Body of pancreas (tissue), 4 donors: ENCODE measurements around the gene TMEM126B.
"Not testable (repeated sequence)": the region's sequence is repeated elsewhere in the genome, so short reads cannot be mapped to it uniquely, and the experiment has no call there.

Source experiments
- POLR2A ChIP-seq, 3 donors: fragments of 450-650 bp; IDR thresholded peaks; one replicate each; pipeline ENCODE4 v1.6.1; 2016; ENCODE audit warnings: antibody characterized with exemption in 3 of 3, mild to moderate bottlenecking in 2 of 3
- TF ChIP-seq, protein P1 (sequence below), 7 experiments: fragments of 450-650 bp in 4 of 7; fragments of 200-600 bp in 3 of 7; sonication (generic) in 3 of 7; IDR thresholded peaks; one replicate each; pipeline ENCODE4 v1.5.1; 2016 to 2019; ENCODE audit warnings: antibody characterized with exemption in 7 of 7

DNA sequence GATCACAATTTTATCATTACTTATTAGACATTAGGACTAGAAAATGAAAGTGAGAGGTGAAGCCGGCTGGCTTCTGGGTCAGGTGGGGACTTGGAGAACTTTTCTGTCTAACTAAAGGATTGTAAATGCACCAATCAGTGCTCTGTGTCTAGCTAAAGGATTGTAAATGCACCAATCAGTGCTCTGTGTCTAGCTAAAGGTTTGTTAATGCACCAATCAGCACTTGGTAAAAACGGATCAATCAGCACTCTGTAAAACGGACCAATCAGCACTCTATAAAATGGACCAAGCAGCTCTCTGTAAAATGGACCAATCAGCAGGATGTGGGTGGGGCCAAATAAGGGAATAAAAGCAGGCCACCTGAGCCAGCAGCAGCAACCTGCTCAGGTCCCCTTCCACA, 22.2 kb upstream of the TMEM126B start:
- TF ChIP-seq, protein P1, sequence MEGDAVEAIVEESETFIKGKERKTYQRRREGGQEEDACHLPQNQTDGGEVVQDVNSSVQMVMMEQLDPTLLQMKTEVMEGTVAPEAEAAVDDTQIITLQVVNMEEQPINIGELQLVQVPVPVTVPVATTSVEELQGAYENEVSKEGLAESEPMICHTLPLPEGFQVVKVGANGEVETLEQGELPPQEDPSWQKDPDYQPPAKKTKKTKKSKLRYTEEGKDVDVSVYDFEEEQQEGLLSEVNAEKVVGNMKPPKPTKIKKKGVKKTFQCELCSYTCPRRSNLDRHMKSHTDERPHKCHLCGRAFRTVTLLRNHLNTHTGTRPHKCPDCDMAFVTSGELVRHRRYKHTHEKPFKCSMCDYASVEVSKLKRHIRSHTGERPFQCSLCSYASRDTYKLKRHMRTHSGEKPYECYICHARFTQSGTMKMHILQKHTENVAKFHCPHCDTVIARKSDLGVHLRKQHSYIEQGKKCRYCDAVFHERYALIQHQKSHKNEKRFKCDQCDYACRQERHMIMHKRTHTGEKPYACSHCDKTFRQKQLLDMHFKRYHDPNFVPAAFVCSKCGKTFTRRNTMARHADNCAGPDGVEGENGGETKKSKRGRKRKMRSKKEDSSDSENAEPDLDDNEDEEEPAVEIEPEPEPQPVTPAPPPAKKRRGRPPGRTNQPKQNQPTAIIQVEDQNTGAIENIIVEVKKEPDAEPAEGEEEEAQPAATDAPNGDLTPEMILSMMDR (IDR thresholded peaks at IDR 0.05) = not testable (repeated sequence)
- TF ChIP-seq POLR2A (IDR thresholded peaks at IDR 0.05) = not testable (repeated sequence)
